ENCODE results near the gene JAML.
A peak's percentile ranks its signal among the peaks of the same experiment; 100 is the strongest.

The JAML gene, protein sequence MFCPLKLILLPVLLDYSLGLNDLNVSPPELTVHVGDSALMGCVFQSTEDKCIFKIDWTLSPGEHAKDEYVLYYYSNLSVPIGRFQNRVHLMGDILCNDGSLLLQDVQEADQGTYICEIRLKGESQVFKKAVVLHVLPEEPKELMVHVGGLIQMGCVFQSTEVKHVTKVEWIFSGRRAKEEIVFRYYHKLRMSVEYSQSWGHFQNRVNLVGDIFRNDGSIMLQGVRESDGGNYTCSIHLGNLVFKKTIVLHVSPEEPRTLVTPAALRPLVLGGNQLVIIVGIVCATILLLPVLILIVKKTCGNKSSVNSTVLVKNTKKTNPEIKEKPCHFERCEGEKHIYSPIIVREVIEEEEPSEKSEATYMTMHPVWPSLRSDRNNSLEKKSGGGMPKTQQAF

DNA sequence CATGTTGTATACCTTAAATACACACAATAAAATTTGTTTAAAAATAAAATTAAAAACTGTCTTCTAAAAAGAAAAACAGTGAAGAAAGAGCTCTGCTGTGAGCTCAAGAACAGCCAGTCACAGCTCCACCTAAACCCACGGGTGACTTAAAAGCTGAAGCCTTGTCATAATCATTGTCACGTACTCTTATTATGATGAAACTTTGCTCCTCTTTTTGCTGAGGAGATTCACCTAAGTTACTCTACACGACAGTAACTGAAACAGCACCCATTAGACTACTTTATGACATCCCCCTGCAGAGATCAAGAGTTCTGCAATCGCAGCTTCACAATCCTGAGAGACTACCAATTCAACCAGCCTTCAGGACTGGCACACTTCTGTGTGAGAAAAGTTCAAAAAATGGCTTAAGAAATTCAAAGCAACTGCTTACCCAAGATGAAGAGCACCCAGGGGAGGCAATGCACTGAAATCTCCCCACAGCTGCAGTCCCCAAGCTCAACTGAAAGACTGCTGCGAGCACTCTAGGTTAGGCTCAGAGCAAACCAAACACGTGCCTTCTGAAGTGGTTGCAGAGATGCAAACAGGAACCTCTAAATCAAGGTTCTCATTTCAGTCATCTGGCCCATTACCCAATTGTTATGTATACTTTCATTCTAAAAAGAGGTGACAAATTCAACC lies at the start of gene JAML:
Gene JAML, minus strand, starts transcription at position 501 of the 678 bp plus-strand sequence. CDS start 10,145 bp downstream, outside the sequence.
- peak; percentile 67 for DNase-seq

DNA sequence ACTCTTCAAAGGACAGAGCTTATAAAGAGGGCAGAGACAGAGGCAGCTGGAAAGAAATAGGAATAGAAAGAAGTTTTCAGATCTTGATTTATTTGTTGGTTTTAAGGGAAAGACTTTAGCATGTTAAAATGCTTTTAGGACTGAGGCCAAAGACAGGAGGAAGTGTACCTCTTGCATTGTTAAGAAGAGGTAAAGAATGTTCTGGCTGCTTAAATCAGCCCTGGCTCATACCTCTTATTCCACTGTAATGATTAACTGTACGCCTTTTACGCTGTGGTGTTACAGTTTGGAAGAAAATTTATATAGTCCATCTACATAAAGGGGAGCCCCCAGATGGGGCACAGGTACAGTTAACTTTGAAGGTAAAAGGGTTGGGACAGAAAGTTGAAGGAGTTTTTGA lies 49.4 kb upstream of the JAML start:
- no peak for DNase-seq

DNA sequence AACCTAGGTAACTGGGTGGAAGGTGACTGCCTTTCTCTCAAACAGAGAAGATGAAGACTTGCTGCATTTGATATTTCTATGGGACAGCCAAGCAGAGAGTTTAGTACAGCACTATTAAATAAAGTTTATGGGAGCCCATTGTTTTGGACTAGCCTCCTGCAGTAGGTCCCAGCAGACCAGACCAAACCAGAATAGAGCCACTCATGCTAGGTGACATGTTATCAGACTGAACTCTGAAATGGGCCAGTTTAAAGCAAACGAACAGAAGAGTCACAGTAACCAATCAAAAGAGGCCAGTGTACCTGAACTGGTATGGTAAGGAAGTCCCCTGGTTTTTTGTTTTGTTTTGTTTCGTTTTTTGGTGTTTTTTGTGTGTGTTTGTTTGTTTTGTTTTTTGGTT lies 47.2 kb upstream of the JAML start:
- no peak for DNase-seq

DNA sequence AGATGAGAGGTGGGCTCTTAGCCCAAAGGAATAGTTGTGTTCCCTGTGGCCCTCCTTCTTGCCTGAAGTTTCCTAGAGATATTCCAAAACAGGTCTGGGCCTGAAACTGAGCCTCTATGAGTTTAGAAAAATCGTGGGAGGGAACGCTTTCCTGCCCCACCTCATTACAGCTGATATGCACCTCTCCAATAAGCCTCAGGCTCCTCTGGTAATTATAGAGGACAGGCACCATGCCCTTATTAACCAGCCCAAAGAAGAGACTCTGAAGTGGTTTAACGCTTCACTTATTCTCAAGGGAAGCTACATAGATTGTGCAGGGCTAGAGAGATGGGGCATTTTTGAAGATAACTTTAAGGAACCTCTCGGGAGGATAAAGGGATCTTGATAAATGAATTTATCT lies 42.7 kb upstream of the JAML start:
- no peak for DNase-seq

DNA sequence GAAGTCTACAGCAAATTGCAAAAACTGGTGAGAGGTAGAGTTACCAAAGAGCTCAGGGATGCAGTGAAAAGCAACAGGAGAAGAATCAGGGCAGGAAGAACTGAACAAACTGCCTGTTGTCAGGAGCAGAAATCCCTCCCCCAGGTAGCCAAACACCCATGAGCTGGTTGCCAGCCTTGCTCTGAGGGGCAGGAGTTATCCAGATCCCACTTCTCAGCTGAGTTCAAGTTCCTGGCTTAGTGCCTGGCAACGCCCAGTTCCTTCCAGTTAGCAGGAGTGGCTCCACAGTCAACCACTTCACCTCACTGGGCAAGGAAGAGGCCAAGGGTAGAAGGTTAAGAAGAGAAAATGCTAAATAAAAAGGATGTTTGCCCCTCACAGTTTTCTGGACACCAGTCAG lies 41.1 kb upstream of the JAML start:
- DNase-seq, result no peak

DNA sequence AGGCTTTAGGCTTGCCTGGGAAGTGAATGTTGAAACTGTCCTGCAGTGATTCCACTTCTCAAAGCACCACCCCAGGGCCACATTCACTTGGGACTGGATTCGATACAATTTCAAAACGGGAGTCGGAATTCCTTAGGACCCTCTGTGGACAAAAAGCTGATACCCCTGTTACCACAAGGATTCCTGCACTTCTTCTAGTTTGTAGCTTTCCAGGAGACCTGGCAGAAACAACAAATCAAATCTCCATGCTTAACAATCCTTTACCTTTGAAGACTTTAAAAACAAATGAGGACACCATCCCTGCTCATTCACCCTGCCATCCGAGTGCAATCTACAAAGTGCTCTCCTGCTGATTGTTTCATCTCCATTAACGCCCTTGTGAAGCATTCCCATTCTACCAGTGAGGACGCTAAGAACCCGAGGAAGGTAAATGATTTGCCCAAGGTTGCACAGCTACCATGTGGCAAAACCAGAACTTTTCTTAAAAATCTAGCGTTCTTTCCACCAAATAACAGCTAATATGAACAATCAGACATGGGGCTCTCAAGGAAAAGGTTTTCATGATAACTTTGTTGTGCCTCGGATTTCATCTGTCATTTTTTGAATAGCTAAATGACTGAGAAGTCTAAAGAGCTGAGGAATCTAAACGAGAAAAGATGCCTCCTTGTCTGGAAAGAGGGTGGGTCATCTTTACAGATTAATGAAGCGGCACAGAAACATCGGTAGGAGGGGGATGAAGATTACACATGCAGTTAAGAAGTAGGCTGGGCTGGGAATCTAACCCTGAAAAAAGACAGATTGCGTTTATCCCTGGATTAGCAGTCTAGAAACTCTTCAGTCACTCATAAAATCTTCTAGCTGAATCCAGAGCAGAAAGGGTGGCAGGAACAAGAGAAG lies 40.0 kb upstream of the JAML start:
- DNase-seq, result no peak

DNA sequence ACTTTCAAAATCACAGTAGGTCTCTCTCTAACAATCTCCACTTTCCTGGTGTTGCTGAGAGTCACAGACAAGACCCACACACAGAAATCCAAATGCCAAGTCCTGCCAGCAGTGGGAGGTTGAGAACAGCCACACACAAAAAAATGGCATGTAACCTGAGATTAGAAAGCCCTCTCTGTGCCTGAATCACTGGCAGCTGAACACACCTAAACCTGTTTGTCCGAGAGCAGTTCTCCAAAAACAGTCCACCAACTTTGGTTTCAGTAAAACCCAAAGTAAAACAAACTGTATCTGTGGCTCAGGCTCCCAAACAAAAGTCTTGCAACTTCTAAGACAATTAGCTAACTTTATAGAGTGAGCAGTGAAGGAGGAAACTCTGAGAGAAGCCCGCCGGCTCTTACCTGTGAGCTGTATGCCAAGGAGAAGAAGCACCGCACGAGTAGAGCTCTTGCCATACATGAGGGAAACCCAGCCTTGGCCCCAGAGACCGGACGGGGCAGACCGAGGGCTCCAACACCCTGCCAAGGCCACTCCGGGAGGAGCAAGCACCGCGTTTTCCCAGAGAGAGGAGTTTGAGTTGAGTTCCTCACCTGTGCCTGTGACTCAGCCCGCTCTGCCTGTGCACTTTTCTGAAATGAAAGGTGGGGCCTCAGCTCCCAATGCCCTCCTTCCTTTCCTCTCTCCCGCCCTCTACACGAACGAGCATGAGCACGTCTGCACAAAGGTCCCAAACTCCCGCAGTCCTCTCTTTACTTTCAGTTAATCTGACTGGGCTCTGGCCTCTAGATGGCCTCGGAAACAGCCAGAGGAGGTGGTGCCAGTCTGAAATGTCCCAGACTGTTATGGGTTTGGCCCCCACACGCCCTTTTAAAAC lies 39.1 kb upstream of the JAML start, which contains the start of gene MPZL2:
Gene MPZL2, minus strand, starts transcription at position 603 of the 874 bp plus-strand sequence. Its CDS starts 144 bp downstream, at position 459.
- DNase-seq, result peak; percentile 23

DNA sequence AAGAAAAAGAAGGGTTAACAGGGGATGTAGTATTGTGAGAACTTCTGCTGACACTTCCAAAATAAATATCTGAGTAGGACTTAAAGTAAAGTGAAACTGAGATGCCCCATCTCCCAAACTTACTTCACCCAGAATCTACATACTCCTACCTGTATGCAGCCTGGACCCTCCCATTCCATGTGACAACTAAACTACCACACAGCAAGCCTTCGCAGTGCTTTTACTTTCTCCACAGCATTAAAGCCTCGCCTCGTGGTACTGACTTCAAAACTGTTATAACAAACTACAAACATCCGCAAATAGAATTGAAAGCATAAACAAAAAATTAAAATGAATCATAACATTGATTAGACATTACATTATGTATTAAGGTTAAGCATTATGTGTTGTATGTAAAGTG lies 38.3 kb upstream of the JAML start:
- DNase-seq, result no peak

DNA sequence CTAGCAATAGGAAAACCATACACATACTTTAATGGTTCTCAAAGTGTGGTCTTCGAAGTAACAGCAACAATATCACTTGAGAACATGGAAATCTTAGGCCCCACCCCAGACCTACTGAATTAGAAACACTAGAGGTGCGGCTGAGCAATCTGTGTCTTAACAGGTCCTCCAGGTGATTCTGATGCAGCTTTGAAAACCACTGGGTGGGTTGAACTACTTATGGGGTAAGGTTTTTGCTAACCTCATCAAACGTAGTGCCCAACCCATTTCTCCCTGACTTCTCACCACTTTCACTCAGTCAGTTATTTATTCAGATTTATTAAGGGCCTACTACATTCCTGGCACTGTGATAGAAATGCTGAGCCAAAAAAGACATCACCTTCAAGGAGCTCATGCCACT lies 35.5 kb upstream of the JAML start:
- no peak for DNase-seq

DNA sequence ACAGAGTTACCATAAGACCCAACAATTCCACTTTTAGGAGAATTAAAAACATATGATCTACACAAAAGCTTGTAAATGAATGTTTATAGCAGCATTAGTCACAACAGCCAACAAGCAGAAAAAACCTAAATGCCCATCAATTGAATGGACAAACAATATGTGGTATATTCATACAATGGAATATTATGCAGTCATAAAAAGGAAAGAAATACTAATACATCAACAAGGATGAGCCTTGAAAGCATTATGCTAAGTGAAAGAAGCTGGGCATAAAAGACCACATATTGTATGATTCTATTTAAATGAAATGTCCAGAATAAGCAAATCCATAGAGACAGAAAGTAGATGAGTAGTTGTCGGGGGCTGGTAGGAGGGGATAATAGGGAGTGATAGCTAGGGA lies 34.3 kb upstream of the JAML start:
- no peak for DNase-seq

DNA sequence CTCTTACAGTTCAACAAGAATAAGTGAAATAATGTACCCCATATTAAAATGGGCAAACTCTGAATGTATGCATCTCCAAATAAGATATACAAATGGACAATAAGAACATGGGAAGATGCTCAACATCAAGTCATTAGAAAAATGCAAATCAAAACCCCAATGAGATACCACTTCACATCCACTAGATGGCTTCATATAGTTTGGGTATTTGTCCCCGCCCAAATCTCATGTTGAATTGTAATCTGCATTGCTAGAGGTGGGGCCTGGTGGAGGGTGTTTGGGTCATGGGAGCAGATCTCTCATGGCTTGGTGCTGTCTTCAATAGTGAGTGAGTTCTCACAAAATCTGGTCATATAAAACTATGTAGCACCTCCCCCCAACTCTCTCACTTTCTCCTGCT lies 33.6 kb upstream of the JAML start:
- no peak for DNase-seq

DNA sequence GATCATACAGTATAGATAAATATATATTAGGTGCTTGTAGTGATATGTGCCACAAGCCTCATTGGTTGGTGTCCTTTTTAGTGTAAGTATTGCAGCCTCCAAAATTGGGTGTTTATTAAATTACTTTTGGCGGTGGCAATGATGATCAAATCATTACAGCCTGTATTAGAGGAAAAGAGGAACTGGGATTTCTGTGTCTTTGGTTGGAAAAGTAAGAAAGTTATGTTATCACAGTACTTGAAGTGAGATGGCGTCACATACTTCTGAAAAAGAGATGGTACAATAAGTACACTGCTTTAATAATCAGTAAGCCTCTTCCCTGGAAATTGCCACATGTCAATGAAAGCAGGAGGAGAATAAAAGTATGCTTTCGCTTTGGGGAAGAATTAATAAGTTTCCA lies 27.9 kb upstream of the JAML start:
- no peak for DNase-seq

DNA sequence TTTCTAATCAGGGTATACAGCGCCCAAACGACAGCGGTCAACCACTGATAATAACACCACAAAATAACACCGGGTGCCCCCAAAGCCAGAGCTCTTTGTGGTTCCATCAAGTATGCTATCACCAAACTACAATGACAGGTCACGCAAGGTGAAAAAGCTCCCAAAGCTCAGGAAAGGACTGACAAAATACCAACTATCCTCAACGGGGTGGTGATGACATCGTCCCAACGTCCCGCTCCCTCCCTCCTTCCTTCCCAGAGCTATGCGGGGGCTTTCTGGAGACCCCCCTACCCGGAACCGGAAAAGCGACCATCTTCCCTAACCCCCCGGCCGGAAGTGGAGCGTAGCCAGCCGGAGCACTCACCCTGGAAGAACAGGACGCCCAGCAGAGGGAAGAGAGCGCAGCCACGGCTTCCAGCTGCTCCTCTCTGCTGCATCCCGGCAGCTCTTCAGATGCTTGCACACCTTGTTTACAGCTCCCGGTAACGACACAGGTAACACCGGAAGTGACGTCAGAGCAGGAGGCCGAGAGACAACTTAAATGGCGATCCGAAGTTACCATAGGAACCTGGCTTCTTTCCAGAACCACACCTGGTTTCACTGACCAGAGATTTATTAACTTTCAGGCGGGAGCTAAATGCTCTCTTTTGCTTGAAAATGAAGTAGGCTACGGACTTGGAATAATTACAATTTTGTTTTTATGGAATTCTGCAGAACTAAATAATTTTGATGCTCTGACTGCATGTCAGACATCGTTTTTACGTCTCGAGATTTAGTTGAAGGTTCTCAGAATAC lies 27.2 kb upstream of the JAML start, which contains the start of gene MPZL3:
Gene MPZL3, minus strand, starts transcription at position 508 of the 795 bp plus-strand sequence. Its CDS starts 71 bp downstream, at position 437.
- DNase-seq, result peak; percentile 78

DNA sequence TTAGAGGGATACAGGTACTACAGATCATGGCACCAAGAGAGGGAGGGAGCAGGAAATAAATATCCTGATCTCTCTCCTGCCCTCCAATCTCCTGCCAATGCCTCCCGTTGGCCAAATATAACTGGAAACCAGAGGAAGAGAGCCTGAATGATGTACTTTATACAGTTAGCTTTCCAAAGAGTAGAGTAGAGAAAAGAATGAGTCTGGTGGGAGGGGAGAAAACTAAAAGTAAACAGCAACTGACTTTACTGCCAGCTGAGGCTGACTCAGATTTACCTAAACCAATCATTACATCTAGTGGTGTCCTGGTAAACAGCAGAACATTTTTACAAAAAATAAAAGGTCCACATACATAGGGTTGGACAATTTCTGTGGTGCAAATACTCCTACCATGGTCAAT lies 22.2 kb upstream of the JAML start:
- DNase-seq, result no peak

DNA sequence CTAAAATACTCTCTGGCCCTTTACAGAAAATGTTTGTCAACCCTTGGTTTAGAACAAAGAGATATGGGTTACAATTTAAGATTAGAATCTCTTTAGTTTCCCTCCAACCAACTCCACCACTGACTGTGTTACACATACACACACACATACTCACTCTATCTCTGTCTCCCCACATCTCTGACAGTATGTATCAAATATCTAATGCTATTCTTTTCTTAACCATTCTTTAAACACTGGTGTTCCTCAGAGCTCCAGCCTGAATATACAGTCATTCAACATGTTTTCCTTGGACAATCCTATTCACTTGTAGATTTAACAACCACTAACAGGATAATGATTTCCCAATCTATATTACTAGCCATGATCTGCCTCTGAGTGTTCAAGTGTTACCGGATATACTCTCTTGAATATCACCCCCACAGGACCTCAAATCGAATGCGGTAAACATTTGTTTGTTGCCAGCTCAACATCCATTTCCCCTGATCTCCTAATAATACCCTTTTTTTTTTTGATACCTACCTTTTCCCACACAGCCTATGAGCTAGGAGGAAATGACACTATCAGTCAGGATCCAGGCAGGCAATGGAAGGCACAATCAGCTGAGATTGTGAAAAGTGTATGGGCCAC lies 21.2 kb upstream of the JAML start:
- DNase-seq, result no peak

DNA sequence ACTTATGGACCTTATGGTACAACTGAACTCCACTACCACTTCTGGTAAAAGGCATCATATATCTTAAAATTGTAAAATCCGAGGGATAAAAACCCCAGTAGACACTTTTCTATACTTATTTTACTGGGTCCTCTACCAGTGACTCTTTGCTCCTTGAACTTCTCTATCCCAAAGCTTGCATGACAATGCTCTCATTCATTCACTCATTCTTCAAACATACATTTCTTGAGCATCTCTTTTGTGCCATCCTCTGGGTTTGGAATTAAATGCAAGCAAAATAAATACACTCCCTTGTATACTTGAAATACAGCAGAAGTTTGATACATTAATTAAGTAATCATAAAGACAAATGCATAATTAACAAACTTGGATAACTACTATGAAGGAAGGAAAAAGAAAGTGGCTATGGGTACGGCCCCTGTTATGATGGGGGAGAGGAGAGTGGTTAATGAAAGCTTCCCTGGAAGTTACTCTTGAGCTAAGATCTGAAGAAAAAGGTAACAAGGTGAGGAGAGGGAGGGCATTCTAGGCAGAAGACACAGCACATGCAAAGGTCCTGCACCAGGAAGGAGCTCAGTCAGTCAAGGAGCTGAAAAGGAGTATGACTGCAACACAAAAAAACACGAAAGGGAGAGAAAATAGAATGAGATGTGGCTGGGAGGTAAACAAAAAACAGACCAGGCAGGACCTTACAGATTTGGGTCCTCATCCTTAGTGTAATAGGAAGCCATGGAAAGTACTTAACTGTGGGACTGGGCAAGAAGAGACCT lies 19.4 kb upstream of the JAML start:
- DNase-seq, result no peak

DNA sequence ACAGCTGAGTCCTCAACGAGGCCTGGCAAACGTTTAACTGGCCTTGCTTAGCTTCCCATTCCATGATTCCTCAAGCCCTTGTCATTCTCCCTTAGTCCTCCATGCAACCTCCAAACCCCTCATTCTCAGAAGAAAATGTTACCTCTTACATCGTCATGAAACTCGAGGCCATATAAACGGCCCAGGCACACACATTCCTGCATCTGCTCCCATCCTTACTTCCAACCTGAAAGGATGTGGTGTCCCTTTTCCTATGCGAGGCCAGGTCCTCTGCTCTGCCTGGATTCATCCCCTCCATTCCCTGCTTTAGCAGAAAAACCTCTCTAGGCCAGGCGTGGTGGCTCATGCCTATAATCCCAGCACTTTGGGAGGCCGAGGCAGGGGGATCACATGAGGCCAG lies 18.4 kb upstream of the JAML start:
- DNase-seq, result no peak

DNA sequence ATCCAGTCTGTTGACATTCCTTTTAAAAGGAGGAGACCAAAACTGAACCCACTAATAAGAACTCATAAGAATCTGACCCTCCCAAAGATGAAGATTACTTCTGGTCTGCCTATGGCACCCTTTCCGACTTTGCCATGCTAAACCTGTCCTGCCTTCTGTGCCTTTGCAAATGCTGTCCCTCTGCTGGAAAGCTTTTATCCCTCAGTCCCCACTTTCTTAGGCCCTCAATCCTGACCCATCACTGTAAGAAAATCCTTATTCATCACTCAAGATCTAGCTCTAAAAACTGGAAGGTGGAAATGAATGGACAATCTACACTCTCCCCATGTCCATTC lies 16.9 kb upstream of the JAML start:
- no peak for DNase-seq

DNA sequence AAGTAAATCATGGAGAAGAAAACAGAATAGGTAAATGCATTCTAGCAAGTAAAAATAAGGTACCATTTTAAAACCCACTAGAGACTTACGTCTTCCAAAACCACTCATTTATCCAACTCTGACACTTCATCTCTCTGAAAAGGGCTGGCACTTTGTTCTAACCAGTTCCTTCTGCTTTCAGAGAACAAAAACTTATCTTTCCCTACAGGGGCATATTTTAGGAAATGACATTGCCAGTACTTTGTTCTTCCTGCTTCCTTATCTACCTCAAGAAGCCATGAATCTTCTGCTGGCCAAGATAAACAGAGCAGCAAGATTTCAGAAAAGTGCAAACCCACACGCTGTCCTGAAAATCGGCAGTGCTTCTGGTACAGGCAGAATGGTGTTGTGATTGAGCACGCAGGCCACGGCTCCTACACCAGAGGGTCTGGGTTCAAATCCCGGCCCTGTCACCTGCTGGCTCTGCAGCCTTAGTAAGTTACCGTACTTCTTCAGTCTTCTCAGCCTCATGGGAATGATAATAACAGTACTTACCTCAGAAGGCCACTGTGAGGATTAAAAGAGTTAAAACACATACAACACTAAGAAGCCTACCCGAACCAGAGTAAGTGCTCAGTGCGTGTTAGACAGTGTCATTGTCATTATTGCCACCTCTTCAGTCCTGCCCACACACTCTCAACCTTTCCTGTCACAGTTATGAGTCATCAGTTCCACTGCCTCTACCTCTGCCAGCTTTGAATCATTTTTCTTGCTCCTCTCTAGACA lies 16.4 kb upstream of the JAML start:
- DNase-seq, result peak; percentile 69

Measured in activated naive CD4-positive, alpha-beta T cell treated with Interleukin-2 at 50 U/mL for 16 hours (primary cell).